Colonic mucosa (tissue), 4 donors: ENCODE data around the gene DIP2C. TPM values are rescaled to one million over a fixed set of nuclear protein-coding genes. Genes with fewer than 3 reads are reported as not detected.

Experiments
- DNase-seq: peaks from one replicate; pipeline ENCODE4 v3.0.0-alpha.2; 2020
- H3K27ac ChIP-seq: fragments of 200-600 bp; one replicate; pipeline ENCODE4 v1.8.0; 2021
- H3K27me3 ChIP-seq: fragments of 200-600 bp; one replicate; pipeline ENCODE4 v1.8.0; 2021
- H3K36me3 ChIP-seq: fragments of 200-600 bp; one replicate; pipeline ENCODE4 v1.8.0; 2021
- H3K4me1 ChIP-seq: fragments of 200-600 bp; one replicate; pipeline ENCODE4 v1.8.0; 2021; ENCODE audit warnings: mild to moderate bottlenecking
- H3K4me3 ChIP-seq: fragments of 200-600 bp; one replicate; pipeline ENCODE4 v1.8.0; 2021
- H3K9ac ChIP-seq, 2 donors: one replicate each; pipeline ENCODE4 v1.7.0; 2013; ENCODE audit warnings: control low read depth in 2 of 2, low read depth in 2 of 2, low read length in 2 of 2
- H3K9me3 ChIP-seq: fragments of 200-600 bp; one replicate; pipeline ENCODE4 v1.8.0; 2021
- intact Hi-C: fragments of 100-400 bp; cut with DNase I; formaldehyde crosslinking; loops from one replicate; pipeline ENCODE4 v1.14.1; 2022
- total RNA-seq, 2 donors: library from RNA; stranded (reverse); fragmentation: NEBNext Ultra II Directional in 1 of 2; extraction: Animal tissue kit (Norgen Biotek cat#: 25700) in 1 of 2; gene quantifications; one replicate each; pipeline ENCODE4 v1.2.1, GENCODE V29; 2021
- TF ChIP-seq, protein P1 (sequence below): fragments of 200-600 bp; IDR thresholded peaks from one replicate; pipeline ENCODE4 v1.8.0; 2022; ENCODE audit warnings: antibody characterized with exemption, mild to moderate bottlenecking
- donor health status: healthy.
- donor health status: DM: no; HTN: no; CAD: no.
- donor health status: DM: no; HTN: no; CAD: no.

DIP2C gene
- total RNA-seq, 2 donors from 2014 or later: 7.6 to 11.2 TPM

DNA sequence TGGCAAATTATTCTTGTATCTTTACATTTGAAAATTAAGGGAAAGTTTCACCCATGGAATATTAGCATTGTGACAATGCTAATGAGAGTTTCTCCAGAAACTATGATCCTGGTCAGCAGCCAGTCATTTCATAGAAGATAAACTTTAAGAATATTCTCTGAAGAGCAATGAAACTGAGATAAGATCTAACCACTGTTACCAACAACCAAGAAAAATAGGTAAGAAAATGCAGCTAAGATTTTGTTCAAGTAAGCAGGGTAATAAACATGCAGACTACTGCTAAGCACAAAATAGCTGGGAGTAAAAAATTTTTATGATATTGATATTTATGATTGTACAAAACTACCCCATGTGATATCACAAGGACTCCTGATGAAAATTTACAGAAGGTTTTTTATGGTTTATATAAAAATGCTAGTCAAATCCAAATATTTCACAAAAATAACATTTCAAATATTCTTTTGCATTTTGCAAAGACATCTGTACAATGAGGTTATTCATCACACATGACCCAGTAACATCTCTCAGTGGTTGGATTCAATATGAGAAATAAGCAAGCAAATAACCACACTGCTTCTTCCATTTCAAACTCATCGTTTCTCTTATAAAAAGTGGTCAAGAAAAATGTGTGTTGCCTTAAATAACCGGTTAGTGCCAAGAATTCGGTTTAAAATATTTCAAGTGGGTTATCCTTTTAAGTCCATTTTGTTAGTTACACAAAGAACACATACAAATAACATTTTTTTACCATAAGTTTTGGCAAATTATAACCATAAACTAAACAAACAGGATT is 251.6 kb downstream of the DIP2C start:
- intact Hi-C loops: no loop called here
- Histone ChIP-seq H3K9ac (no peak overlapping the region), H3K27me3 (no peaks in the 10 kb centered on the region), H3K9me3 (no peaks in the 10 kb centered on the region), H3K36me3 (no peaks in the 10 kb centered on the region), H3K27ac (no peak overlapping the region), H3K4me1 (no peaks in the 10 kb centered on the region), H3K4me3 (no peak overlapping the region)
- TF ChIP-seq, protein P1, sequence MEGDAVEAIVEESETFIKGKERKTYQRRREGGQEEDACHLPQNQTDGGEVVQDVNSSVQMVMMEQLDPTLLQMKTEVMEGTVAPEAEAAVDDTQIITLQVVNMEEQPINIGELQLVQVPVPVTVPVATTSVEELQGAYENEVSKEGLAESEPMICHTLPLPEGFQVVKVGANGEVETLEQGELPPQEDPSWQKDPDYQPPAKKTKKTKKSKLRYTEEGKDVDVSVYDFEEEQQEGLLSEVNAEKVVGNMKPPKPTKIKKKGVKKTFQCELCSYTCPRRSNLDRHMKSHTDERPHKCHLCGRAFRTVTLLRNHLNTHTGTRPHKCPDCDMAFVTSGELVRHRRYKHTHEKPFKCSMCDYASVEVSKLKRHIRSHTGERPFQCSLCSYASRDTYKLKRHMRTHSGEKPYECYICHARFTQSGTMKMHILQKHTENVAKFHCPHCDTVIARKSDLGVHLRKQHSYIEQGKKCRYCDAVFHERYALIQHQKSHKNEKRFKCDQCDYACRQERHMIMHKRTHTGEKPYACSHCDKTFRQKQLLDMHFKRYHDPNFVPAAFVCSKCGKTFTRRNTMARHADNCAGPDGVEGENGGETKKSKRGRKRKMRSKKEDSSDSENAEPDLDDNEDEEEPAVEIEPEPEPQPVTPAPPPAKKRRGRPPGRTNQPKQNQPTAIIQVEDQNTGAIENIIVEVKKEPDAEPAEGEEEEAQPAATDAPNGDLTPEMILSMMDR: no peak
- DNase-seq: no peak

GRCh38 chr10:436911-437665 is 252.4 kb downstream of the DIP2C start:
- Histone ChIP-seq H3K36me3 (no peaks in the 10 kb centered on the region), H3K27ac (no peak overlapping the region), H3K4me3 (no peak overlapping the region), H3K9ac (no peak overlapping the region), H3K9me3 (no peaks in the 10 kb centered on the region), H3K4me1 (no peaks in the 10 kb centered on the region), H3K27me3 (no peaks in the 10 kb centered on the region)
- intact Hi-C loops: no loop called here
- TF ChIP-seq, protein P1: no peak
- no peak for DNase-seq

GRCh38 chr10:436013-436697 is 253.3 kb downstream of the DIP2C start:
- no peaks in the 10 kb centered on the region for H3K9me3 ChIP-seq

GRCh38 chr10:435397-435796 is 254.1 kb downstream of the DIP2C start:
- Histone ChIP-seq H3K4me3 (no peak overlapping the region), H3K9ac (no peak overlapping the region), H3K27ac (no peak overlapping the region), H3K9me3 (no peaks in the 10 kb centered on the region), H3K27me3 (no peaks in the 10 kb centered on the region), H3K36me3 (no peaks in the 10 kb centered on the region), H3K4me1 (no peaks in the 10 kb centered on the region)
- intact Hi-C loops: no loop called here
- TF ChIP-seq, protein P1: no peak
- DNase-seq: no peak

More at GRCh38 chr10:436013-436697, 253.3 kb downstream of the DIP2C start:
- no peak for DNase-seq
- Histone ChIP-seq H3K9ac (no peak overlapping the region), H3K4me3 (no peak overlapping the region), H3K27me3 (no peaks in the 10 kb centered on the region), H3K36me3 (no peaks in the 10 kb centered on the region), H3K4me1 (no peaks in the 10 kb centered on the region), H3K27ac (no peak overlapping the region)
- intact Hi-C loops: no loop called here
- TF ChIP-seq, protein P1: no peak

DNA sequence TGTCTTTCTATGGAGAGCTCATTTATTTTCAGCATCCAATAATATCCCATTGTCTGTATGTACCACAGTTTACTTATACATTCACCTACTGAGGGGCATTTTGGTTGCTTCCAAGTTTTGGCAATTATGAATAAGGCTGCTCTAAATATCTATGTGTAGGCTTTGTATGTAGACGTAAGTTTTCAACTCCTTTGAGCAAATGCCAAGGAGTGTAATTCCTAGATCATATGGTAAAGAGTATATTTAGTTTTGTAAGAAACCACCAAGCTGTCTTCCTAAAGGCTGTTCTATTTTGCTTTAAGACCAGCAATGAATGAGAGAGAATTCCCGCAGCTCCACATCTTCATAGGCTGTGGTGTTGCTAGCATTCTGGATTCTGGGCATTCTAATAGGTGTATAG is 259.8 kb downstream of the DIP2C start:
- no peak for DNase-seq
- no peak overlapping the region for H3K27ac ChIP-seq
- H3K4me1 ChIP-seq: no peaks in the 10 kb centered on the region
- no peak overlapping the region for H3K9ac ChIP-seq
- no peak overlapping the region for H3K4me3 ChIP-seq
- TF ChIP-seq, protein P1: no peak
- H3K27me3 ChIP-seq: no peaks in the 10 kb centered on the region
- intact Hi-C loops: no loop called here
- H3K9me3 ChIP-seq: no peaks in the 10 kb centered on the region
- no peaks in the 10 kb centered on the region for H3K36me3 ChIP-seq
